KBM-7 (cell line): ENCODE results near the gene ZFHX3.

Experiments
- DNase-seq: peaks from one replicate; pipeline ENCODE4 v3.0.0-alpha.2; 2015
- in situ Hi-C: fragments of 300-500 bp; cut with MboI; formaldehyde crosslinking; loops from 2 replicates; pipeline ENCODE4 v1.14.3; 2020; ENCODE audit warnings: low sequenced_read_pairs, low pct_unique_long_range_greater_than_20kb, mixed read lengths

Gene ZFHX3

GRCh38 chr16:72898216-72898825 is 149.6 kb downstream of the ZFHX3 start:
- no peak for DNase-seq
- in situ Hi-C loops, result no loop called here

- no peak for DNase-seq
- in situ Hi-C loops, result no loop called here
Observed at GRCh38 chr16:72897707-72898106, 150.2 kb downstream of the ZFHX3 start.

- no peak for DNase-seq
- in situ Hi-C loops, result no loop called here
Observed at GRCh38 chr16:72896485-72897118, 151.3 kb downstream of the ZFHX3 start.

GRCh38 chr16:72895951-72896350 is 152.0 kb downstream of the ZFHX3 start:
- DNase-seq, result no peak

GRCh38 chr16:72894293-72895151 is 153.4 kb downstream of the ZFHX3 start:
- no peak for DNase-seq
- in situ Hi-C loops, result no loop called here

More at GRCh38 chr16:72895951-72896350, 152.0 kb downstream of the ZFHX3 start:
- in situ Hi-C loops, result no loop called here

GRCh38 chr16:72891291-72892227 is 156.4 kb downstream of the ZFHX3 start:
- DNase-seq, result no peak
- in situ Hi-C loops, result no loop called here

GRCh38 chr16:72890587-72890986 is 157.3 kb downstream of the ZFHX3 start:
- no peak for DNase-seq
- in situ Hi-C loops, result no loop called here

- no peak for DNase-seq
- in situ Hi-C loops, result no loop called here
Observed at GRCh38 chr16:72889616-72890582, 158.0 kb downstream of the ZFHX3 start.

- in situ Hi-C loops, result no loop called here
- DNase-seq, result no peak
Observed at GRCh38 chr16:72887537-72887936, 160.4 kb downstream of the ZFHX3 start.

- DNase-seq, result no peak
- in situ Hi-C loops, result no loop called here
Observed at GRCh38 chr16:72886346-72886974, 161.5 kb downstream of the ZFHX3 start.

GRCh38 chr16:72884573-72884972 is 163.4 kb downstream of the ZFHX3 start:
- in situ Hi-C loops, result no loop called here
- no peak for DNase-seq

- DNase-seq, result no peak
- in situ Hi-C loops, result no loop called here
Observed at GRCh38 chr16:72884037-72884436, 163.9 kb downstream of the ZFHX3 start.

GRCh38 chr16:72879846-72880245 is 168.1 kb downstream of the ZFHX3 start:
- no peak for DNase-seq
- in situ Hi-C loops, result no loop called here

- DNase-seq, result no peak
- in situ Hi-C loops, result no loop called here
Observed at GRCh38 chr16:72878301-72879269, 169.3 kb downstream of the ZFHX3 start.

GRCh38 chr16:72877374-72878028 is 170.4 kb downstream of the ZFHX3 start:
- no peak for DNase-seq
- in situ Hi-C loops, result no loop called here

- in situ Hi-C loops, result no loop called here
- DNase-seq, result no peak
Observed at GRCh38 chr16:72876981-72877373, 171.0 kb downstream of the ZFHX3 start.
